NOMO-1 treated with DMSO at 0.1 percent for 48 hours (cell line): ENCODE results near the gene HSDL2.
"Not testable (repeated sequence)": the region's sequence is repeated elsewhere in the genome, so short reads cannot be mapped to it uniquely, and the experiment has no call there.

Source experiments
- DNase-seq: peaks from one replicate; lab custom pipeline; 2025; ENCODE audit not compliant: unreplicated experiment; lab: John Stamatoyannopoulos, UW

Gene HSDL2

DNA sequence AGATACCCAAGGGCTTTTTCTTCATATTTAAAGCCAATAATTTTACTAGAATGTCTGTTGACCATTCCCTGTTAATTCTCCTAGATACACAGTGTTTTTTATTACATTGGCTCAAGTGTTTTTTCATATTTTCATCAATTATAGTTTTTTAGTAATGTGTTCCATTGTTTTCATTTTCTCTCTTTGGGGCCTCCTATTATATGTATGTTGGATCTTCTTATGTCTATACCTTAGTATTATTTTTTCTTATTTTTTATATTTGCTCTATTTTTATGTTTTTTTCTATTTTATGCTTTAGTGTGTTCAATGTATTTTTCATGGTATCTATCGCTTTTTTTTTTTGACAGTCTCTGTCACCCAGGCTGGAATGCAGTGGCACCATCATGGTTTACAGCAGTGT is 114.2 kb downstream of the HSDL2 start:
- DNase-seq, result no peak

DNA sequence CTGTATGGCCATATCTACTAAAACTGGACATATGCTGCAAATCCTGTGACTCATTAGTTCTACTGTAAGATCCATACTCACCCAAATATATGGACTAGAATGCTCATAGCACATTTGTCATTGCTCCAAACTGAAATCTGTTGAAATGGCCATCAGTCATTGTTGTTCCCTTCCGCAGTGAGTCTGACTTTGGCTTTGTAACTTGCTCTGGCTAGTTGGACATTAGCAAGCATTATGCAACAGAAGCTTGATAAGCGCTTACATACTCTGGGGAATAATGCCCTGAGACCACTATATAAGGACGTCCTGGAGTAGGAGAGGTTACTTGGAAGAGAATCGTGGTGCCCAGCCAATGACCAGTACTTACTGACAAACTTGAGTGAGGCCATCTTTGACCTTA is 115.7 kb downstream of the HSDL2 start:
- peak; percentile 58 for DNase-seq

DNA sequence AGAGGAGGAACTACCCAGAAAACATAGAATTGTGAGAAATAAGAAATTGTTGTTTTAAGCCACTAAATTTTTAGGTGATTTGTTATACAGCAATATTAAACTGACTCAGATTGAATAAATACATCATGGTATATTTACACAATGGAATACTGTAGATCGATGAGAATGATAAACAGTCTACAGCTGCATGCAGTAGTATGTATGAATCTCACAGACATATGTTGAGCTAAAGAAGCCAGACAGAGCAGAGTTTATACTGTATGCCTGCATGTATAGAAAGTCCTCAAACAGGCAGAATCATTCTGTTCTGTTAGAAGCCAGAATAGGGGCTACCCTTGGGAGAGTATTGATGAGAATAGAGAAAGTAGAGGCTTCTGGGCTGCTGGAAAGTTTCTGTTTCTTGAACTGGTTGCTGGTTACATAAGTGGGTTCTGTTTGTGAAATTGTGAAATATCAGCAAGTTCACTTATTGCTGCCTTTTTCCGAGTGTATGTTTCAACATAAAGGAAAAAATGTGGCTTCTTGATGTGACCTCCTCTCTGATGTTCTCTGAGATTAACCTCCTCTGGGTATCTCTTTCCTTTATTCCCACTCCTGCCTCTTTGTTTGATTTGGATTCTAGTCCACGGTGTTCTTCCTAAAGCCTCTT is 116.3 kb downstream of the HSDL2 start:
- peak; percentile 82 for DNase-seq

DNA sequence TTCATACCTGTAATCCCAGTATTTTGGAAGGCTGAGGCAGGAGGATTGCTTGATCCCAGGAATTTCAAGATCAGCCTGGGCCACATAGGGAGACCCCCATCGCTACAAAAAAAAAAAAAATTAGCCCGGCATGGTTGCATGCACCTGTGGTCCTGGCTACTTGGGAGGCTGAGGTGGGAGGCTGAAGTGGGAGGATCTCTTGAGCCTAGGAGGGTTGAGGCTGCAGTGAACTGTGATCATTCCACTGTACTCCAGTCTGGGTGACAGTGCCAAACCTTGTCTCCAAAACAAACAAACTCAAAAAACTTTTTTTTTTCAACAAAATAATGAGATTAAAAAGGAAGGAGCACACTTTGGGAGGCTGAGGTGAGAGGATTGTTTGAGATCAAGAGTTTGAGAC is 120.9 kb downstream of the HSDL2 start:
- no peak for DNase-seq

DNA sequence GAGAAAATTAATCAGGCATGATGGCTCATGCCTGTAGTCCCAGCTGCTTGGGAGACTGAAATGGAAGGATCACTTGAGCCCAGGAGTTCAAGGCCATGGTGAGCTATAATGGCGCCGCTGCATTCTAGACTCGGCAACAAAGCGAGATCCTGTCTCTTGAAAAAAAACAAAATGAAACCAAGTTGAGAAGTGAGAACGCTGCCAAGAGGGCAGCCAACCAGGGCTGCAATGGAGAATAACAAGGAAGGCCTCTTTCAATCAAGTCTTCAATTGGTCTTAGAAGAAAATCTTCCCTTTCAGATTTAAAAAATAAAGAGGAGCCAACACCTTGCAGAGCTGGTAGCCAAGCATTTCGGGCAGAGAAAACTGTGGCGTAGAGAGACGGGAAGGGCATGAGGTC is 121.4 kb downstream of the HSDL2 start:
- no peak for DNase-seq

DNA sequence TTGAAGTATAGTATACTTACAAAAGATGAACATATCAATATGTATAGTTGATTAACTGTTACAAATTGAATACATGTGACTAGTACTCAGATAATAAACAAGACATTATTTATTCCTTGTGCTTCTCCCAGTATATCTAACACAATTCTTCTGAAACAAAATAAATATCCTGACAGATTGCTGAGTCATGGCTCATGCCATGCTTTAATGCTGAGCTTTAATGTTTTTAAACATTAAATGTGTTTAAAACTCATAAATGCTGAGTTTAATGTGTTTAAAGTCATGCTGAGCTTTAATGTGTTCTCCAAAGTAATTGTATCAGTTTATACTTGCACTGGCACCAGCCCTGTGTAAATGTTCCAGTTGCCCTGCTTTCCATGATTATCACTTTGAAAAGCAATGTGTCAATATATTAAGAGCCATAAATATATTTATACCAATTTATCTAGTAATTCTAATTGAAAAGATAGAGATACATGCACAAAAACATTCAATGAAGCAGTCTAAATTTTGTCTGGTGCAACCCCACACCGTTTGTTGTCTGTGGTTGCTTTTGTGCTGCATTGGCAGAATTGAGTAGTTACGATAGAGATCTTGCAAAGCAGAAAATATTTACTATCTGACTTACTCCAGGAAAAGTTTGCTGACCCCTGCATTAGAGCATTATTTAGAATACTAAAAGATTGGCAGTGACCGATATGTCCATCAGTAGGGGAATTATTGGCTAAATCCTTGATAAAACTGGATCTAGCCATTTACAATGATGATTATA is 122.5 kb downstream of the HSDL2 start:
- DNase-seq, result no peak

DNA sequence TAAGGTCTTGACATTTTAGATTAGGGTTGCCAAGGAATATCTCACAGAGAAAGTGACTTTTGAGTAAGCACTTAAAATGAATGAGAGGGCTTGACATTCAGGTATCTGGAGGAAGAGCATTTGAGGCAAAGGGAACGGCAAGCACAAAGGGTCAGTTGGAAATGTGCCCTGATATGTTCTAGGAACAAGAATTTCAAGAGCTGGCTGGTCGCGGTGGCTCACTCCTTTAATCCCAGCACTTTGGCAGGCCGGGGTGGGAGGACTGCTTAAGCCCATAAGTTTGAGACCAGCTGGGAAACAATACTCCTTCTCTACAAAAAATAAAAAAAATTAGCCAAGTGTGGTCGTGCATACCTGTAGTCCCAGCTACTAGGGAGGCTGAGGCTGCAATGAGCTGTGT is 123.3 kb downstream of the HSDL2 start:
- no peak for DNase-seq

DNA sequence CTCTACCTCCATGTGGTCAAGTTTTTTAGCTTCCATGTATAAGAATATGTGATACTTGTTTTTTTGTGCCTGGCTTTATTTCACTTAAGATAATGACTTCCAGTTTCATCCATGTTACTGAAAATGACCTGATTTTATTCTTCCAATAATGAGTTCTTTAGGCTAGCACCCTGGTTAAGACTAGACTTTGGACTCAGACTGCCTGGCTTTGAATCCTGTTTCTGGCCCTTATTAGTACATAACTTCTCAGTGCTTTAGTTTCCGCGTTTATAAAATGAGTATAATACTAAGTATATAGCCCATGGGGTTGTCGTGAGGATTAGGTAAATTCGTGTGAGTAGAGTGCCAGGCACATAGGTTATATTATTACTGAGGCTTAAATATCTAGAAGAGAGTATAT is 125.2 kb downstream of the HSDL2 start:
- DNase-seq, result no peak

DNA sequence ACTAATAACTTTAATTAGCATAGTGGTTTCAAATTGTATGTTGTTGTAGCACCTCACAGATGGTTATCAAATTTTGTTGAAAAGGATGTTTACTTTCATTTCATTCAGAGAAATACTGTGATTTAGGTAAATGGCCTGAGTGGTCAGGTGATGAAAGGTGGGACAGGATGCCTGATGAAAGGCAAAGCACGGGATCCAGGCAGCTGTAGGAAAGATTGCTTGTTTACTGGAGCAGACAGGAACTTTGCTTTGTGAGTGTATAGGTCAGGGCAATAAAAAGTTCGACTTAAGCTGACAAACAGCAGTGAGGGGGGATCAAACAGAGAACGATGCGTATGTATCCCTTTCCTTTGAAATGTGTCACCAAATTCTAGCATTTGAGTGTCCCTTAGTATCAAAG is 125.7 kb downstream of the HSDL2 start:
- DNase-seq, result no peak

DNA sequence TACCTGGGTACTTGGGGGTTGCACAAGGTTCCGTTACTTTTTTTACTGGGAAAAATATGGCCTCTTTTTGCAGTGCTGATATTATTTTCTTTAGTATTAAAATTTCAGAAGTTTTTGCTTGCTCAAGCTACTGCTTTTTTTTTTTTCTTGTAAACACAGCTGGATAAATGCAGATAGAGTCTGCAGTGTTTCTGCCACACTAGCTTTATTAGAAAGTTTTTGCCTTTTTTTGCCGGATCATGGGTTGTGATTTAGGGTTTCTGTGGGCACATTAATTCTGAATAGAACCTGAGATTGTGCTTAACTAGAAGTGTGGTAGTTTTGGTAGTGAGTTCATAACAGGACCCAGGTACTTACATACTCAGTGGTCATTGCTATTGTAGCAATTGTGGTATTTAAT is 126.7 kb downstream of the HSDL2 start:
- DNase-seq, result no peak

DNA sequence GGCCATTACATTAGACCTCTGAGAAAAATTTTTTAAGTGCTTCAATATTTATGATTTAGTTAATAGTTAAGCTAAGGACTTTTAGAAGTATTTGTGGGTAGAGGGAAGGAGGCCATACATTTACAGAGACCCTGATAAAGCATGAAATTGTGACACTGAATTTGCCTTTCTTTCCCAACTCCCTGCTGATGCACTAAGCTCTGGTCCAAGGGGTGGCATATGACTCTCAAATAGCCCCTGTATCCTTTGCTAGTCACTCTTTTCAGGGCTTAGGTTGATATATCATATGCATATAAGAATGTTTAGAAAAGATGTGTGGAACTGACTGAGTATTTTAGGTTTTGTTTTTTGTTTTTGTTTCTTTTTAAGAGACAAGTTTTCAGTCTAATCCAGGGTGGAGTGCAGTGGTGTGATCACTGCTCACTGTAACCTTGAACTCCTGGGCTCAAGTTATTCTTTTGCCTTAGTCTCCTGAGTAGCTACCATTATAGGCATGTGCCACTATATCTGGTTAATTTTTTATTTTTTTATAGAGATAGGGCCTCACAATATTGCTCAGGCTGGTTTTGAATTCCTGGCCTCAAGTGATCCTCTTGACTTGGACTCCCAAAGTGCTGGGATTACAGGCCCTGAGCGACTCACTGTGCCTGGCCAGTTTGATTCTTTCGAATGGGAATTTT is 127.2 kb downstream of the HSDL2 start:
- no peak for DNase-seq

DNA sequence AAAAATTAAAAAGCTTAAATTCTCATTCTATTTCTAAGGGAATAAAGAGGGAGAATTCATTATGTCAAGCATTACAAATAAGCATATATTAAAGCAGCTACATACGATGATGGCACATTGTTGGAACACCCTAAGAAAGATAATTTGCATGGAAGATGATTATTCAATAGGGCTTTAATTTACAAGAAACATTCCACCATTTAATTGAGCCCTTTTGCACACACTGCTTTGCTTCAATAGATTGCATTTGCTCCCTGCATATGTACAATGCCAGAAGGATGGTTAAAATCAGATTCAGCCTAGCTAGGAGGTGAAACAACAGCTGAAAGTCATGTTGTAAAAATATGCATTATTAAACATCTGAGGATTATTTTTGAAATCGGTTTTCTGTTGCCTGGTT is 128.5 kb downstream of the HSDL2 start:
- no peak for DNase-seq

DNA sequence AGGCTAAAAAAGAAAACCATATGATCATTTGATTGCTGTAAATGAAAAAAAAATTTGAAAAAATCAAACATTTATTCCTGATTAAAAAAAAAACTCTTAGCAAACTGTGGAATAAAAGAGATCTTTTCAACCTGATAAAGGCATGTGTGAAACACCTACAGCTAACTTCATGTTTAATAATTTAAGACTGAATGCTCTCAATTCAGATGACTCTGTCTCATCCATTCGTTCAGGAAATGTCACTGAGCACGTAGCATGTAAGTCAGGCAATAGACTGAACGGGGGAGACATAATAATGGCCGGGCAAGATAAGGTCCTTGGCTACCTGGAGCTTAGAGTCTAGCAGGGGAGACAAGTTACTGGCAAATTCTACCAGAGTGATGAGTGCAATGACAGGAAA is 132.5 kb downstream of the HSDL2 start:
- DNase-seq, result not testable (repeated sequence)

DNA sequence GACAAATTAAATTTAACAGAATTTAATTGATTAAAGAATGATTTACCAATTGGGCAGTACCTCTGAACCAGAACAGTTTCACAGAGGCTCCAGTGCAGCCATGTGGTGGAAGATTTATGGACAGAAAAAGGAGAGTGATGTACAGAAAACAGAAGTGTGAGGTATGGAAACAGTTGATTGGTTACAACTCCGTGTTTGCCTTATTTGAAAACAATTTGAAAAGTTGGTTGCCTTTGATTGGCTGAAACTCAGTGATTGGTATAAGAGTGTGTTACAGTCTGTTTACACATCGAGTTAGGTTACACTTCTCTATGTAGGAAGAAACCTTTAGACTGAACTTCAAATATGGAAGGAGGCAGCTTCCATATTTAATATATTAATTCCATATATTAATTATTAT is 136.9 kb downstream of the HSDL2 start:
- no peak for DNase-seq

DNA sequence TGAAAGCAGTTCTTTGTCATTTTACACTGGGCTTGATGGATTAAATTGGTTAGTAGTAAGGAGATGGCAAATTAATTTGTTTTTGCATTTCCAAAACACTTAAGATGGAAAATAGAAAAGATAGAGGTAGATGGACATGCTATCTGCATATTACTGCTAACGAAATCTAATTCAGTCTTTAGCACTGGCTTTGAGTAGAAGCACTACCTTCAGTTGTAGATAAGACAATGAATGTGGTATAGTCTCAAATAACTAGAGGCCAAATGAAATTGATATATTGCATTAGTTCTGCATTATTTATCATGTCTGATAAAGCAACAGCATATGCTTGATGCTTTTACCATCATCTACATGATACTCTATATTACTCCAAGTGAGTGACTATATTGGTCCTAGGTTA is 140.2 kb downstream of the HSDL2 start:
- no peak for DNase-seq

DNA sequence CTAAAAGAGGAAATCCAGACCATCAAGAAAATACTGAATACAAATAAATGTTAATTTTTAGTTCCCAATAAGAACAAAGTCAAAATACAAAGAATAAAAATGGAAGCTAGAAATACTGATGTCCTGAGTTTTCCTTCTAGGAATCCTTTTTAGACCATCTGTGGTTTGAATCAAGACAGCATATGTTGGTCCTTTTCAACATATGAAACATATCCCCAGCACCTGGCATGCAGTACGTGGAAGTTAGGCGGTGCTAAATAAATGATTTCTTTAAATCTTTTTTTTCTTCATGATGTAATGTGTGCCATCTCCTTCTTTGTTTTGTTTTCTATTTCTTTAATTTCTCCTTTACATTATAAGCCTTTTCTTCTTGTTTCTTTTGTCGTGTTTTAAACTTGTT is 140.7 kb downstream of the HSDL2 start:
- DNase-seq, result no peak
